Renal cortex interstitium (tissue), 11 donors: ENCODE measurements around the gene ASCC3. TPM values are rescaled to one million over a fixed set of nuclear protein-coding genes. Genes with fewer than 3 reads are reported as not detected.

Experiments
- DNase-seq, 11 donors: peaks; one replicate each; pipeline ENCODE4 v3.0.0-alpha.2; 2013; ENCODE audit warnings: low read depth in 9 of 11, low spot score in 4 of 11; ENCODE audit errors: extremely low read depth in 1 of 11
- polyA plus RNA-seq, 3 donors: library from polyadenylated mRNA; unstranded; fragments of 120-200 nt; gene quantifications; one replicate each; pipeline ENCODE4 v1.2.1, GENCODE V29; 2013; ENCODE audit not compliant: insufficient read length in 3 of 3

The ASCC3 gene
- polyA plus RNA-seq, 3 donors, result 20.9 to 26.3 (median 21.6) TPM

DNA sequence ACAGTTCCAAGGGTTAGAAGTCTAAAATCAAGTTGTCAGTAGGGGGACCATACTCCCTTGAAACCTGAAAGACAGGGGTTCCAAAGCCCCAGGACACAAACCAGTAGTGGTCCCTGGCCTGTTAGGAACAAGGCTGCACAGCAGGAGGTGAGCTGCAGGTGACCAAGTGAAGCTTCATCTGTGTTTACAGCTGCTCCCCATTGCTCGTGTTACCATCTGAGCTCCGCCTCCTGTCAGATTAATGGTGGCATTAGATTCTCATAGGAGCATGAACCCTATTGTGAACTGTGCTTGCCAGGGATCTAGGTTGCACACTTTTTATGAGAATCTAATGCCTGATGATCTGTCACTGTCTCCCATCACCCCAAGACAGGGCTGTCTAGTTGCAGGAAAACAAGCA, 391.1 kb downstream of the ASCC3 start:
- DNase-seq, result no peak

DNA sequence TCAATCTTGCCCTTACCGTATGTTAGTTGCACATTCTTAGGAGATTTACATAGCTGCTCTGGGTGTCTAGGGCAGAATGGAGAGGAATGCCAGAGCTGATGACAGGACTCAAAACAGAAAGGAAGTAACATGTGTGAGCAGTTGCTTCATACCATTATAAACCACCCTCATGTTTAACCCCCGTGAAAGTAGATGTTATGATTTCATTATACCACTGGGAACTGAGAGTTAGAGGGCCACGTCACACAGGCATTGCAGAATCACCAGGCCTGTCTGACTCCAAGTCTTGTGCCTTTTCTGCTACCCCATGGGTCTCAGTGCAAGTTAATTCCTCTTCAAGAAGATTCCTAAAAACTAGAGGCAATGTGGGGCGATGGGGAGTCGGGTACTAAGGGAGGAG, 392.9 kb downstream of the ASCC3 start:
- DNase-seq, result no peak

DNA sequence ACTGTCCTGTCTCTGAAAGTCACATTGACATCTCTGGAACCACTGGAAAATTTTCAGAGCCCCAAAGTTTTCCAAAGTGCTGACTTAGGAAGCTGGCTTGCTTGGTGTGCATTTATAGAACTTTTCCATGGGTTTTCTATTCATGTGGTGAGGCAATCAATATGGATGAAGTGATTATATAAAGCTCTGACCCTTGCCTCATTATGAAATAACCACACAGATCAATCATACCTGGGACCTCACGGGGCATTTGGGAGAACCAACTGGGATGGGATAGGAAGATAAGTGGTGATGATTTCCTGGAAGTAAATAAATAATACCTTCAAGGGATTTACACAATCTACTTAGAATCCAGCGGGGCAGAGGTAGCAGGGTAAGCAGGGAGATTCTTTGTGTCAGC, 393.5 kb downstream of the ASCC3 start:
- no peak for DNase-seq

DNA sequence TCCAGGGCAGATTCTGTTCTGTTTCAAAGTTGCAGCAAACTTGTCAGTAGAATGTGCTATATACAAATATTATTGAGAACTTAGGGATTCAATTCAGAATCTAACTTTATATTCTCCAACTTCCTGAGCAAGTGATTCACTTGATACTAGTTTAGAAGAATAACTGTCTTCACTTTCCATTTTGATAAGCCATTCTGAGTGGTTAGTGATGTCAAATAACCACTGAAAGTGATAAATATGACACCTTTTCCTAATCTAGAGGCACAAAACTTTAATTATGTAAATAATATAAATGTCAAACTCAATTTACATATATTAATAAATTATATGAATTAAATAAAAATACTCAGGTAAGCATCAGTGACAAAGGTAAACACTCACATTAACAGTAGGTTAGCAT, 395.9 kb downstream of the ASCC3 start:
- DNase-seq, result no peak

DNA sequence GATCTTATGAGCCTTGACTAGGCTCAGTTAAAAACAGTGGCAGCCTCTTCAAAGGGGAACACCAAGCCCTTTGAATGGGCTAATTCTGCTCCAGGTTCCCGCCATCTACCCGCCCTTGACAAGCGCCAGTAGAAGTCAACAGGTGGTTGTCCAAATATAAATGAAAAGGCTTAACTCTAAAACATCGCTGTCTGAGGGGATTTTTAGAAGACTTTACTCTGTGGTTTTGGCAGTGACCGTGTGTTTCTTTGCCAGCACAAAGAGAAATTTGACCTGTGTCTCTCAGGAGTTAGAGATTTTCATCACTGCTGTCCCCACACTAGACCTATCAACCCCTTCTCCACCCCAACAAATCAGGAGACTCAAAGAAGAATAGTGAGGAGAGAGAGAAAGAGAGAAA, 396.7 kb downstream of the ASCC3 start:
- DNase-seq, result no peak

DNA sequence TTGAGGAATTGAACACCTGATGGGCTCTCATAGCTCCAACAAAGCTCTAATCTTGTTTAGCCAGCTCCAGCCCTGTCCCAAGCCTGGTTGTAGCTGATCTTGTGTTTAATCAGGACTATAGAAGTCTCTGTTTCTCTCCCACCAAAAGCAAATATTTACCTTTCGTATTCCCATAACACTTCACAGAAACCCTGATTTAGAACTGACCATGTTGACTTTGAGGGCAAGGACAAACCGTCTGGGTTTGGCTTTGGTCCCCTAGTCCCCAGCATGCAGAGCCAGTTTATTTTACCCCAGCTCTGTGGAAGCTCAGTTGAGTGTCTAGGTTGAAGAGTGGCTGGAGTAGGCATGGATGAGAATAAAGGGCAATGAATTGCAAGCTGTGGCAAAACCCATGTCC, 398.4 kb downstream of the ASCC3 start:
- no peak for DNase-seq

DNA sequence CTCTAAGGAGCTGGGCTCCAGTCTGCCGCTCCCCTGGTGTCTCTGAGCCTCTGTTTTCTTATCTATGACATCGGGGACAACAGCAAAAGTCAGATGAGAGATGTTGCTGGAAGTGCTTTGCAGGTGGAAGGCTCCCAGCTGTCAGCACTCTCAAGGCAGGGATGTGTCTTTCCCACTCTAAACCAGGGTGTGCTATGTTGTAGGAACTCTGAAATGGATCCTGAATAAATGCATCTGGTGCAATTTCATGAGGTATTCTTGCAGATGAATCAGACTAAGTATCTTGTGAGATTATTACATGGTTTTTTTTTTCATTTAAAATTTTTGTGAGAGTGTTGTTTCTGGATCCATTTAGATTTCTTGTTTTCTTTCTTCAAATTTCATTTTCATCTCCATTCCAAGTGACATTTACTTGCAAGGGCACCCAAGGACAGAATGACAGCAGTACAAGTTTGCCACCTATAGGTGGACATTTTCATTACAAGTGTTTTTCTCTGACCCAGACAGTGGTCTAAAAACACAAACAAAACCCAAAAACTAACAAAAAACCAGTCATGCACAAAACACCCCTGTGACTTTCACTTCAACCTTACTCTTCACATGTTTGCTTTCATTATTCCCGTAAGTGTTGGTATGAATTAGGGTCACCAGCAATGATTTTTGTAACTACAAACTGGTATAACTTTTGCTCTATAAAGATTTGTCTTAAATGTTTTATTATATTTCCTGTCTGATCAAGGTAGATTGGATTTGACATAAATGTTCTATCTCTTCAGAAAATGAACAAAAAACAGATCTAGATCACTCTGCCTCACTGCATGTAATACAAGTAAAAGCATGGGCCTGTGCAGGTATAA, 401.7 kb downstream of the ASCC3 start:
- DNase-seq, result peak in 3 of 11 donors; percentile 21 to 49 (median 40)

DNA sequence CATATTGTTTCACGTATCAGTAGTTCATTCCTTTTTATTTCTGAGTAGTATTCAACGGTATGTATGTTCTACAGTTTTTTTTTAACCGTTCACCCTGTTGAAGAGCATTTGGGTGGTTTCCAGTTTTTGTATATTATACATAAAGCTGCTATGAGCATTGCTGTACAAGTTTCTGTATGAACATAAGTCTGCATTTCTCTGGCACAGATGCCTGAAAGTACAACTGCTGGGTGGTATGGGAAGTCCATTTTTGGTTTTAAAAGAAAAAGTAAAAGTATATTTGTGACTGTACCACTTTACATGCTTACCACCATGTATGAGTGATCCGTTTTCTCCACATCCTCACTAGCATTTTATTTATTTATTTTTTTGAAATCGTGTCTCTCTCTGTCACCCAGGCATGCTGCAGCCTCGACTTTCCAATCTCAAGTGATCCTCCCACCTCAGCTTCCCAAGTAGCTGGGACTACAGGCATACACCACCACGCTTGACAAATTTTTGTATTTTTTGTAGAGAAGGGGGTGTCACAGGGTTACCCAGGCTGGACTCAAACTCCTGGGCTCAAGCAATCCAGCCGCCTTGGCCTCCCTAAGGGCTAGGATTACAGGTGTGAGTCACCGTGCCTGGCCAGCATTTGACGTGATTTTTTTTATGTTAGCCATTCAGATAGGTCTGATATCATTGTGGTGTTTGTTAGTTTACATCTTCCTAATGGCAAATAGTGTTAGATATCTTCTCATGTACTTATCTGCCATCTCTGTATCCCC, 405.4 kb downstream of the ASCC3 start:
- no peak for DNase-seq

DNA sequence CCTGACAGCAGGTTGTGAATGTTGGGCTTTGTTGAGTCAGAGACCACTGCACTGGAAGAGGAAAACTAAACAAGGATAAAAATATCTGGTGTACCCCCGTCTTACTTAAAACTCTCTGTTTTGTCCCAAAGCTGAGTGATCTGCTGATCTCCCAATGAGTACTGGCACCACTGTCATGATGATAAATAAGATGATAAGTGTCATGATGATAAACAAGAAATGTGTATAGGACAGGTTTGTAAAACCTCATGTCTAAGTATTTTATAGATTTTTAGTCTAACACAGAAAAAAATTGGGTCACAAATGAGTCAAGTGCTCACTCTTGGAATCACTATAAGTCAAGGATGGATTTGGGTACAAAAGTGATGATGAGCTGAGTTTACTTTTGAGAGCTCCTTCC, 407.9 kb downstream of the ASCC3 start:
- no peak for DNase-seq

DNA sequence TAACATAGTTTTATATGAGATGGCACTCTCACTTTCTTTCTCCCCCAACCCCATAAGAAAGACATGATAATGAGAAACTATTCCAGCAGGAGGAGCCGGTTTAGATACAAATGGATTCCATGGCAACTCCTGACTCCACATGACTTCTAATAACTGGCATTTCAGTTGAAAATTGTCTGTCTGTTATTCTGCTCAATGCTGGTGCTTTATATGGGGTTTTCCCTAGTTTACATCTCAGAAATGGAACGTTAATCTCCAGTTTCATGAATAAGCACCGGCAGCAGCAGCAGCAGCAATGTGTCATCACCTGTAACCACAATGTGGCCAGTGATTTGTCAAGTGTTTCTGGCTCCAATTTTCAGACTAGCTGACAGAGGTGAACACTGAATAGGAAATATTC, 408.5 kb downstream of the ASCC3 start:
- DNase-seq, result no peak

DNA sequence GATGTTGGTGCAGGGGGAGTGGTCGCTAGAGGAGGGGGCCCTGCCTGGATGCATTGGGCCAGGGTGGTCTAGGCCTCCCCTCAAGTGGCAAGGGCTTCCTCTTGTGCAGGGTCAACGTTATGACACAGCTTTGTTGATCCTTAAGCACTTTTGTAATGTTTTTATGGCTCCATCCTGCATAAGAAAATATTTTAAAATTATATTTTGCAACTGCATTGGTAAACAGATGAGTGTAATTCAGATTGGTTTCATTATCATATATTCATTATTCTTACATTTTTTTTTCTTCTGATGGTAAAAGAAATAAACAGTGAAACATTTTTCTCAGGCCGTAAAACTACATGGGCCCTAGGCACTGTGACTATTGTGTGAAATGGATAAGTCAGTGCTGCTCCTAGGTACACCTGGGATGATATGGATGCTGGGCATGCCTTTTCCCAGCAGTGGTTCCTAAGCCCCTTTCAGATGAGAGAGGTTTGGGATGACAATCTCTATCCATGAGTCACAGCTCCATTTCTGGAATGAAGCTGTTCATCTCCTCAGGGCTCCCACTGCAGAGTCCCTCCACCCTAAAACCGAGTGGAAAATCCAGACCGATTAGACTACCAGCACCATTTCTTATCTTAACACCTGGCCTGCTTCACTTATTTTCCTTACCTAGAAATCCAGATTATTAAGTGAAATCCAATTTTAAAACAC, 410.6 kb downstream of the ASCC3 start:
- DNase-seq, result no peak

DNA sequence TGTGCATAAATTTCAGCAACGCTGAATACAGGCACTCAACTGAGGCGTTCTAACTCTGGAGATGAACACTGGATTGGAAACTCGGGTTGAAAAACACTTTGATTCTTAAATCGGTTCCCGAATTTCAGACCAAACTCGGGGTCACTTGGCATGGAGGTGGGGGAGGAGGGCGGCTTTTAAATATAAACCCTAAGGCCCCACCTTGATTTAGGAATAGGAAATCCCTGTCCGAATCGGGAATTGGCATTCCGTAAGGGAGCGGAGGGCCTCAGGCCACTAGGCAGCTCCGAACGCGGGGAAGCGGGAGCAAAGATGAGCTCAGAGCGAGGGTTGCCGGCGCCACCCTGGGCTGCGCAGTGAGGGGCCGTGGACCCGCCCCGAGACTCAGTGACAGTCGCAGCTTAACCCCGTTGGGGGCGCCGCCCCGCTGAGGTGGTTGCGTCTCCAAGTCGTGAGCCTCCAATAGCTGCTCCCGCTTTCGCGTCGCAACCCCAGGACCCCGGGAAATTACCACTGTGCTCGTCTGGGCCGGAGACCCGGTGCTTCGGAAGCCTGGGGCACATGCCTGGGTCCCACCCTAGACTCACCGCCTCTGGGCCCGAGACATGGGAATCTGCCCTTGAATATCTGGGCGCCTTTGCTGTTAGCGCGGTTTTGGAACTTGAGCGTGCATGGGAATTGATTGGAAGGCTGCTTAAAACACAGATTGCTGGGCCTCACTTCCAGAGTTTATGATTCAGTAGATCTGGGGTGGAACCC, 411.8 kb downstream of the ASCC3 start:
- no peak for DNase-seq

DNA sequence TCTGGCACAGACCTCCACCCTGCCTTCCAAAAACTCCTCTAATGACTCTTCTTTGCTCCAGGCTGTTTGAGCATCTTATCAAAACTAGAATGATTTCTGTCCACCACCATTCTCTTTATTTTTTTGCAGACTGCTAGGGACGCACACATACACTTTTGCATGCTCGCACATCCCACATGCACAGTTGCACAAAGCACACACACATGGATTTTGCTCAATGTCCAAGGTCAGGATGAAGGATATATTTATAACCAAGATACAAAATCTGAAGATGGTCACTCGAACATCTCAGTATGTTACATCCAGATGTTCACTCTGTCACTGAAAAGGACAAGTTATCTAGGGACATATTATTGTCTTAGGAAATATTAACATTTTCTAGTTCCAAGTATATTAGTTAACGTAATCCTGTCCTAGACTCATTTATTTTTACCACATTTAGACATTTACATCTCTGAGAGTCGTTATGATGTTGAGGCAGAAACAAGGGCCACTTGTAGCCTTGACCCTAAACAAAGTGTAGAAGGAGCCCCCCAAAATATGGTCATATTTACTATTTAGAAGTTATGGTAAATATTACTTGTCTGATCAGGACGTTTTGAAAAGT, 413.0 kb downstream of the ASCC3 start:
- no peak for DNase-seq

DNA sequence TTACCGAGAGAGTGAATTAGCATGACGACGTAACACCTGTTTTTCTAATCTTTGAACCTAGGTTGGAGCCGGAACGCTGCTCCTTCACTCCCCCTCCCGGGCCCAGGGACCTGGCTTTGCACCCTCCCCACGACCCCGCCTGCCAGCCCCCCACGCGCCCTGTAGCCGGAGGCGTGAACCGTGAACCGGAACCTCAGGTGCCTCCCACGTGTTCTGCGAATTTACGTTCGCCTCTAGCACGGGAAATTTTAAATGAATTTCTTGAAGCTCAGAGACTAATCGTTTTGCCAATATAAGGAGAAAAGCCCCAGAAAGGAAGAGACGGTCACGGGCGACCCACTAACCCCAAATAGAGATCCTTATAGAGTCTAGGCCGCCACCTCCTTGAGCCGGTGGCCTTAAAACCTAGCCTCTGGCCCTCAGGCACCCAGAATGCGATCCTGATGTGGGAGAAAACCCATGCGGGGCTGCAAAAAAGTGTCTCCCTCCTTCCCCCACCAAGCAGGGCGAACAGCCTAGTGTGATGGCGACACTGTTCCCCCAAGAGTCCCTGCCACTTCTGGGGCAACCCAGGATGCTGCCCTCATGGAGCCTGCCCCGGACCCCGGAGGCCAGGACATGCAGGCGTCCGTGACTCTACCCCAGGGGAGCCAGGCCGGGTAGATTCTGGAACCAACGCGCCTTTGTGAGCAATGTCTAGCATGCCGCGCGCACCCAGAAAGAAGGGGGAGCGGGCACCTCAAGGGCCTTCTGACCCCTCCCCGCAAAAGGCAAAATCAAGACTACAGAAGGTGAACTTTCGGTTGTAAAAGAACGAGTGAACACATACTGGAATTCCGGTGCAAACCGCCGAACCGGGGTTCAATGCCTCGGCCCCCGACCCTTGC, 413.8 kb downstream of the ASCC3 start:
- no peak for DNase-seq

DNA sequence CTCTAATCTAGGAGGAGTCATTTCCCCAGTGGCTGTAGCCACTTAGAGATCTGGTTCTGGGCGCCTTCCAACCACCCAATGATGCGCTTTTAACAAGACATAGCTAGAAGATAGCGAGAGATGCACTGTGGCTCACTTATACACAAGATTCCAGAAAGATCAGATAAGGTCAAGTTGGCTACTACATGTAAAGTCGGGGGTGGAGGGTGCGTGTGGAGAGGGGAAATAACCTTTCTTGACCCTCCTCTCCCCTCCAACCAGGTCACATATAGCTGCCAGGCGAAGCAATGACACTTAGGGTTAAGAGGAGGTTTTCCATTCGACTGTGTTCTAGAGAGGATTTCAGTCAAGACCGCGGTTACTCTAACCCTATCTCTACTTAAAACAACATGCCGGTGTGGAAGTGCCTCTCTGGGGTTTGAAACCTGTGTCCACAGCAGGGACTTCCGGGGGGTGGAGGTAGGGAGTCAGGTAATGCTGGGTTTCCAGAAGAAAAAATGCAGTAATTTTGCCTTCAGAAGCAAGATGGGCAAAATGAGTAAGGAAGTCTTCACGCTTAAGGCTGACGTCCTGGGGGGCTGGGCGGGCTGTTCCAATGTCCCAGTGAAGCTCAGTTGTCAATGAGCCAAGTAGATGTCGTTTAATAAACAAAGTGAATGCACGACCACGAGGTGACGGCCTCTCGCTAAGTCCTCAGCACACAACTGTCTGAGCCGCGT, 414.6 kb downstream of the ASCC3 start:
- DNase-seq, result no peak

DNA sequence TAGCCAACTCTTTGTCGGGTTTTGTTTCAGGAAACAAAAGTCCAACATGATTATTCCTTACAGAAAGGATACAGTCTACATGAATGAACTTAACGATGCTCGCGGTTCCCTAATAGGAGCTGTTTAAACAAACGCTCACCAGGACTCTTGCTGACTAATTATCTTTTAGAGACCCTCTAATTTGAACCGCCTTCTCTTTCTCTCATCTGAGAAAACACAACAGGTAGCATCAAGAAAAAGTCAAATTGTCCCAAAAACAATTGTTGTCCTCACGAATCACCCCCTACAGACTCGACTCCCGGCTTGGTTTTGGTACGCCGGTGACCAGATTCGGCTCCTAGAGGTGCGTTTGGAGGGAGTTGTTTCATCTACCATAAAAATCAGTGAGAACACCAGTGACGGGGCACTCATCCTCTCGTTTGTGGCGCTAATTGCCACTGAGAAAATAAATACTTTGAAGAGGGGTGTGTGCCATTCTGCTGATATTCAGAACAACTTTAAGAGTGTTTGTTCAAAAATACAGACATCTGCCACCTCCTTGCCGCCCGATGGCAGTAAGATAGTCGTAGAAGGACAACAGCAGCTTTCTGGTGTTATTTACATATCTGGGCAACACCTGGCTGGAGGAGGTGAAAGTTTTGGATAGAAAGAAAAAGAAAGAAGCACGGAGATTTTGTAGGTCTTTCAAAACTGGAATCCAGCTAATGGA, 415.3 kb downstream of the ASCC3 start:
- DNase-seq, result no peak
